Stimulated activated effector memory CD8-positive, alpha-beta T cell treated with anti-CD3 and anti-CD28 coated beads, Interleukin-12 subunit alpha, Interleukin-12 subunit beta, amount 100 ng/mL, for 72 hours (primary cell): ENCODE data around the gene ZFHX3.
"Not testable (repeated sequence)": the region's sequence is repeated elsewhere in the genome, so short reads cannot be mapped to it uniquely, and the experiment has no call there.

Experiments used
- ATAC-seq: fragments of 150-1000 bp; cut with Tn5 transposase; 2 replicates; pipeline ENCODE4 v1.10.0; 2021
- DNase-seq, 2 donors: peaks; one replicate each; pipeline ENCODE4 v3.0.0; 2021 to 2022; ENCODE audit warnings: low spot score in 2 of 2
- H3K27ac Mint-ChIP-seq: one replicate; pipeline ENCODE4 v1.8.0; 2022; ENCODE audit warnings: mild to moderate bottlenecking, mixed read lengths
- H3K36me3 Mint-ChIP-seq: one replicate; pipeline ENCODE4 v1.8.0; 2022; ENCODE audit warnings: mild to moderate bottlenecking, mixed read lengths
- H3K4me1 Mint-ChIP-seq: one replicate; pipeline ENCODE4 v1.8.0; 2022; ENCODE audit warnings: mixed read lengths
- H3K4me3 Mint-ChIP-seq: one replicate; pipeline ENCODE4 v1.8.0; 2022; ENCODE audit warnings: mild to moderate bottlenecking, mixed read lengths
- H3K9me3 Mint-ChIP-seq: one replicate; pipeline ENCODE4 v1.8.0; 2022; ENCODE audit warnings: mixed read lengths

Gene ZFHX3

DNA sequence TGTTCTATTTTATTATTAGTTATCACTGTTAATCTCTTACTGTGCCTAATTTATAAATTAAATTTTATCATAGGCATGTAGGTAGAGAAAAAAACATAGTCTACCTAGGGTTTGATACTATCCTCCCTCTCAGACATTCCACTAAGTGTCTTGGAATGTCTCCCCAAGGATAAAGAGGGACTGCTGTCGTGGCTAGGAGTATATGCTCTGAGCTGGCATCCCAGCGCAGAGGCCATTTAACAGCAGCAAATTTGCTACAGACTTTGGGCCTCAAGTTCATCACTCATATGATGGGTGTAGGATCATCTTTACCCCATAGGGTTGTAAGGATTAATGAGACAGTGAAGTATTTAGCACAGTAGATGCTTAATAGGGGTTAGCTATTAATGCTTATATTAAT lies 56.7 kb downstream of the ZFHX3 start:
- no peaks in the 10 kb centered on the region for H3K36me3 Mint-ChIP-seq
- H3K4me3 Mint-ChIP-seq, result no peak overlapping the region
- H3K4me1 Mint-ChIP-seq, result no peaks in the 10 kb centered on the region
- no peak for ATAC-seq
- DNase-seq, result no peak
- H3K9me3 Mint-ChIP-seq, result peaks cover 3% of the 10 kb centered on the region
- H3K27ac Mint-ChIP-seq, result no peak overlapping the region

DNA sequence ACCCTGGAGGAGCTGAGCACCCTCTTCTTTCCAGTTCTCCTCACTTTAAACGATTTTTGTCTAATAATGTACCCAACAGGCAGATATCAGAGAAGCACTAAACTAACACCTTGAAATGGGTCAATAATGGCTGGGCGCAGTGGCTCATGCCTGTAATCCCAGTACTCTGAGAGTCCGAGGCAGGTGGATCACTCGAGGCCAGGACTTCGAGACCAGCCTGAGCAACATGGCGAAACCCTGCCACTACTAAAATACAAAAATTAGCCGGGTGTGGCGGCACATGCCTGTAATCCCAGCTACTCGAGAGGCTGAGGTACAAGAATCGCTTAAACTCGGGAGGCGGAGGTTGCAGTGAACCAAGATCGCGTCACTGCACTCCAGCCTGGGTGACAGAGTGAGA lies 57.4 kb downstream of the ZFHX3 start:
- H3K4me3 Mint-ChIP-seq, result no peak overlapping the region
- H3K4me1 Mint-ChIP-seq, result no peaks in the 10 kb centered on the region
- peaks cover 3% of the 10 kb centered on the region for H3K9me3 Mint-ChIP-seq
- H3K36me3 Mint-ChIP-seq, result no peaks in the 10 kb centered on the region
- DNase-seq (no peak), ATAC-seq (no peak)
- no peak overlapping the region for H3K27ac Mint-ChIP-seq

- no peak overlapping the region for H3K4me3 Mint-ChIP-seq
- H3K36me3 Mint-ChIP-seq, result no peaks in the 10 kb centered on the region
- no peaks in the 10 kb centered on the region for H3K4me1 Mint-ChIP-seq
- no peak for ATAC-seq
- peaks cover 3% of the 10 kb centered on the region for H3K9me3 Mint-ChIP-seq
- no peak for DNase-seq
- no peak overlapping the region for H3K27ac Mint-ChIP-seq
Observed at GRCh38 chr16:72989579-72990551, 58.1 kb downstream of the ZFHX3 start.

DNA sequence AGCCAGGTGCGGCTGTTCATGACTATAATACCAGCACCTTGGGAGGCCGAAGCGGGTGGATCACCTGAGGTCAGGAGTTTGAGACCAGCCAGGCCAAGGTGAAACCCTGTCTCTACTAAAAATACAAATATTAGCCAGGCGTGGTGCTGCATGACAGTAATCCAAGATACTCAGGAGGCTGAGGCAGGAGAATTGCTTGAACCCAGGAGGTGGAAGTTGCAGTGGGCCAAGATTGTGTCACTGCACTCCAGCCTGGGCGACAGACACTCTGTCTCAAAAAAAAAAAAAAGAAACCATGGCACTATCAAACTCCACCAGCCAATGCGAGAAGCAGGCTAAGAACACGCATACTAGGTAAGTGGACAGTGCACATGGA lies 58.7 kb downstream of the ZFHX3 start:
- H3K4me1 Mint-ChIP-seq, H3K27ac Mint-ChIP-seq, H3K9me3 Mint-ChIP-seq, H3K36me3 Mint-ChIP-seq, DNase-seq, ATAC-seq, H3K4me3 Mint-ChIP-seq: not testable (repeated sequence)

- DNase-seq (no peak), ATAC-seq (no peak)
- H3K4me1 Mint-ChIP-seq, result no peaks in the 10 kb centered on the region
- no peak overlapping the region for H3K27ac Mint-ChIP-seq
- no peaks in the 10 kb centered on the region for H3K9me3 Mint-ChIP-seq
- no peak overlapping the region for H3K4me3 Mint-ChIP-seq
- H3K36me3 Mint-ChIP-seq, result no peaks in the 10 kb centered on the region
Observed at GRCh38 chr16:72988569-72988968, 59.4 kb downstream of the ZFHX3 start.

GRCh38 chr16:72987480-72987901 lies 60.4 kb downstream of the ZFHX3 start:
- no peak for ATAC-seq
- Mint-ChIP-seq H3K4me1 (no peaks in the 10 kb centered on the region), H3K9me3 (no peaks in the 10 kb centered on the region), H3K27ac (no peak overlapping the region), H3K4me3 (no peak overlapping the region), H3K36me3 (no peaks in the 10 kb centered on the region)
- DNase-seq, result no peak

- no peaks in the 10 kb centered on the region for H3K4me1 Mint-ChIP-seq
- no peaks in the 10 kb centered on the region for H3K36me3 Mint-ChIP-seq
- H3K9me3 Mint-ChIP-seq, result no peaks in the 10 kb centered on the region
- no peak overlapping the region for H3K27ac Mint-ChIP-seq
- no peak for DNase-seq
- no peak for ATAC-seq
- no peak overlapping the region for H3K4me3 Mint-ChIP-seq
Observed at GRCh38 chr16:72985995-72986394, 61.9 kb downstream of the ZFHX3 start.

DNA sequence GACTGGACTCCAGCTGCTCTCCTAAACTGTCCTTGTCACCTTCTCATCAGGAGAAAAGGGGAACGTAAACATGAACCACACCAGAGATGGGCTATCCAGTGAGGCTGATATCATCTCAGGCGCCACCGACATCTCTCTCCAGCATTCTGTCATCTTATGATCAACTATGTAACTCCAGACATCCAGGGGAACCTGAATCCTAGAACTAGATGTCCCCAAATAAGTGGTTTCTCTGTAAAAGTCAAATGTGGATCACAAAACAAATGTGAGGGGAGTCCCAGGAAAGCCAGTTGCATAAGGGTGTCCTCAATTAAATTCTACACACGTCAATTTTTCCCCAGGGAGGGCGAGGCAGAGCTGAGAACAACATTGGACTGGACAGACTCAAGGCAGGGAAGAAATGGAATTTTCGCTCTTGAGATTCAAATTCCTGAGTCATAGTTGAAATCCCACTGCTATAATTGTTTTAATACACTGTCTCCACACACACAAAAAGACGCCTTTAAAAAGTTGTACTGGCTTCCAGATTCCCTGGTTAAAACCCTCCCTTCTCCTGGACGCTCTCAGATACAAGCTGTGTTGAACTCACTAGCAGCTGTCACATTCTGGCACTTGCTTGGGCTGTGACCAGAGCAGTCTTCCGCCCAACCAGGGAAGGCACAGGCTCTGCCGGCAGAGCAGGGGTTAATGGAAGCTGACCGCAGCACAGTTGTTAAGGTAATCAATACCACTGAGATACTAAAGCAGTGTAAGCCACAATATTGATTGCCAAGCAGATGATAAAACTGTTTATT lies 62.6 kb downstream of the ZFHX3 start:
- H3K9me3 Mint-ChIP-seq, result no peaks in the 10 kb centered on the region
- DNase-seq (no peak), ATAC-seq (no peak)
- H3K4me3 Mint-ChIP-seq, result no peak overlapping the region
- H3K36me3 Mint-ChIP-seq, result no peaks in the 10 kb centered on the region
- no peak overlapping the region for H3K27ac Mint-ChIP-seq
- no peaks in the 10 kb centered on the region for H3K4me1 Mint-ChIP-seq

- no peaks in the 10 kb centered on the region for H3K4me1 Mint-ChIP-seq
- no peaks in the 10 kb centered on the region for H3K36me3 Mint-ChIP-seq
- H3K9me3 Mint-ChIP-seq, result no peaks in the 10 kb centered on the region
- H3K4me3 Mint-ChIP-seq, result no peak overlapping the region
- DNase-seq (no peak), ATAC-seq (no peak)
- H3K27ac Mint-ChIP-seq, result no peak overlapping the region
Observed at GRCh38 chr16:72983728-72984350, 64.1 kb downstream of the ZFHX3 start.

- no peaks in the 10 kb centered on the region for H3K4me1 Mint-ChIP-seq
- DNase-seq (no peak), ATAC-seq (no peak)
- no peak overlapping the region for H3K27ac Mint-ChIP-seq
- no peaks in the 10 kb centered on the region for H3K9me3 Mint-ChIP-seq
- no peaks in the 10 kb centered on the region for H3K36me3 Mint-ChIP-seq
- H3K4me3 Mint-ChIP-seq, result no peak overlapping the region
Observed at GRCh38 chr16:72983241-72983640, 64.7 kb downstream of the ZFHX3 start.

- ATAC-seq (no peak), DNase-seq (no peak)
- Mint-ChIP-seq H3K4me1 (no peaks in the 10 kb centered on the region), H3K27ac (no peak overlapping the region), H3K36me3 (no peaks in the 10 kb centered on the region), H3K9me3 (no peaks in the 10 kb centered on the region), H3K4me3 (no peak overlapping the region)
Observed at GRCh38 chr16:72979974-72980373, 68.0 kb downstream of the ZFHX3 start.

GRCh38 chr16:72978212-72978611 lies 69.7 kb downstream of the ZFHX3 start:
- no peak for ATAC-seq
- no peaks in the 10 kb centered on the region for H3K9me3 Mint-ChIP-seq

DNA sequence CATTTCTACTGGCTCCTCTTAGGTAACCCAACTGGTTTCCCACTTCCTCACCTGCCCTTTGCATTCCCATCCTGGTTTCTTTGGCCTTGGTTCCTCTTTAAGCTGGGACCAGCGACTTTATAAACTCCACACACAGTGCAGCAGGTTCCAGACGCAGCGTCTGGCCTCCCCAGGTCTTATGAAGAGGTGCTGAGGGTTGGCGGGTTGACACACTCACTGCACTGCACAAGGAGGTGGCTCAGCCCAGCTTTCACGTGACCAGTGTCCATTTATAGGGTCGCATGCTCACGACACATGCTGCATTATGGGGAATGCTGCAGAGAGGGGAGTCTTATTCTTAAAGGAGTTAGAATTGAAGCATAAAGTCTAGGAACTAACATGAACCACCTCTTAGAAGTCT lies 70.8 kb downstream of the ZFHX3 start:
- no peaks in the 10 kb centered on the region for H3K4me1 Mint-ChIP-seq
- ATAC-seq (no peak), DNase-seq (no peak)
- H3K4me3 Mint-ChIP-seq, result no peak overlapping the region
- H3K36me3 Mint-ChIP-seq, result no peaks in the 10 kb centered on the region
- H3K9me3 Mint-ChIP-seq, result peaks cover 3% of the 10 kb centered on the region
- no peak overlapping the region for H3K27ac Mint-ChIP-seq

More at GRCh38 chr16:72978212-72978611, 69.7 kb downstream of the ZFHX3 start:
- DNase-seq, result no peak
- Mint-ChIP-seq H3K36me3 (no peaks in the 10 kb centered on the region), H3K4me3 (no peak overlapping the region), H3K27ac (no peak overlapping the region), H3K4me1 (no peaks in the 10 kb centered on the region)

DNA sequence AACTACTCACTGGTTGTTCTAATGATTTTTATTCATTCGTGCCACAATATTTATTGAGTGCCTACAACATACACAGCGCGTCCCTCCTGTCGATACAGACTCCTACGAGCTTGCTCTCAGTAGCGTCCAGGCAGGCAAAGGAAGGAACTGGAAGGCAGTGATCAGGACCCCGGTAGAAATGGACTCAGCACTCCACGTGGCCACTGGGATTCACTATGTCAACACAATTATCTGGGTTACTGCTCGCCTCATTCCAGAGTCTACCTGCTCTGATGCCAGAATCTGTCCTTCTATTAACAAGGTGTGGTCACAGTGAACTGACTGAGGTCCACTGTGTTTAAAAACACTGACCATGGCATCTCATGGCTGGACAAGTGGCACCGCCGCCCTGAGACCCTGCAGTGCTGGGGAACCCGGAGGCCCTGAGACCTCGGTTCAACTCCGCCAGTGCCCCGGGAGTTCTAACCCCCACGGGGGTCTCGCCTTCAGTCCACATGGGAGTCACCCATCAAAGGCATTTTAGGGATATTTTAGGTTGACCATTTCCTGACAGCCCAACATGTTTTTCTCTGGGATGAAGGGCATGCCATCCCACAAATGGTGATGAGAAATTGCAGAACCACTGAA lies 71.4 kb downstream of the ZFHX3 start:
- Mint-ChIP-seq H3K27ac (no peak overlapping the region), H3K4me3 (no peak overlapping the region)
- no peak for DNase-seq

DNA sequence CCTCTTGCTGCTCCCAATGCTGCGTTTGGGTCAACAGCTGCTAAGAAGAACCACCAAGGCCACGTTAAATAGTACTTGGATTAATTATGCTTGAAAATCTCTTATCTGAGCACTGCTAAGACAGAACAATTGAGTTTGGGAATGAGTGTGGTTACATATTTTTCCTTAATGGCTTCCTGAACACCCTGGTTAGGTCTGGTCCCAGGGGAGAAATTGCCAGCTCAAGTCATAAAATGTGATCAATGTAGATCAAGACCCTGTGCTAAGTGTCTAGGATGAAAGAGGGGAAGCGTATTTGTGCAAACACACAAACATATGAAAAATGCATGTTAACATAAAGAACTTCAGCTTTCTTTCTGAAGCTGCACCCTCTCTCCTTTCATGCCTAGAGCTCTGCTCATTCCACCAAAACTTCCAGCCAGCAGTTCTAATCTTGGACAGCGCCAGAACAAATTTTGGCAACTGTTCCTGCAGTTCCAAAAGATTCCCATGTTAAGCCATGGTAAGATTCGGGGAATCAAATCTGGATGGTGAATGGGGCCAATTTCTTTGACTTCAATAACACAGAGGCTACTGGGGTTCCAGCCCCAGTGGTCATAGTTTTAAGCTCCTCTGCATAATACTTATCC lies 72.0 kb downstream of the ZFHX3 start:
- DNase-seq (no peak), ATAC-seq (no peak)
- H3K36me3 Mint-ChIP-seq, result no peaks in the 10 kb centered on the region
- H3K9me3 Mint-ChIP-seq, result peaks cover 3% of the 10 kb centered on the region
- no peak overlapping the region for H3K27ac Mint-ChIP-seq
- no peaks in the 10 kb centered on the region for H3K4me1 Mint-ChIP-seq
- H3K4me3 Mint-ChIP-seq, result no peak overlapping the region

More for the DNA sequence above, 71.4 kb downstream of the ZFHX3 start:
- H3K4me1 Mint-ChIP-seq, result no peaks in the 10 kb centered on the region
- ATAC-seq, result no peak
- no peaks in the 10 kb centered on the region for H3K36me3 Mint-ChIP-seq
- peaks cover 3% of the 10 kb centered on the region for H3K9me3 Mint-ChIP-seq
